ENCODE measurements around the gene OSBPL5. TPM values are rescaled to one million over a fixed set of nuclear protein-coding genes. Genes with fewer than 3 reads are reported as not detected.

The OSBPL5 gene
- total RNA-seq, 3 donors from 2014 or later (not counting 1 experiment from before 2014, with no cell fraction given): 375 to 522 (median 377) TPM

GRCh38 chr11:3194016-3194816 lies 29.1 kb upstream of the OSBPL5 start:
- Histone ChIP-seq H3K4me1 (ENCODE audit: control insufficient read depth, insufficient read depth, low read length) (no peaks in the 10 kb centered on the region), H3K4me3 (ENCODE audit: low read length) (no peak overlapping the region), H3K27me3 (ENCODE audit: control insufficient read depth, insufficient read depth, low read length) (no peaks in the 10 kb centered on the region), H3K27ac (ENCODE audit: low read length) (no peak overlapping the region), H3K9me3 (ENCODE audit: control insufficient read depth, insufficient read depth, low read length) (no peaks in the 10 kb centered on the region), H3K36me3 (ENCODE audit: control insufficient read depth, insufficient read depth, low read length) (no peaks in the 10 kb centered on the region)
- H3K27ac Mint-ChIP-seq: no peak overlapping the region
- no peak for ATAC-seq
- H3K27me3 Mint-ChIP-seq (ENCODE audit: low read depth in 2 of 2): peaks cover 0 to 13% of the 10 kb centered on the region in 2 donors
- DNase-seq: no peak
- no peaks in the 10 kb centered on the region for H3K36me3 Mint-ChIP-seq
- intact Hi-C loops (cut with micrococcal nuclease): no loop called here
- WGBS (ENCODE audit: insufficient coverage): 77% methylated on average over 8 of the region's 12 CpGs
- H3K9me3 Mint-ChIP-seq: no peaks in the 10 kb centered on the region
- H3K4me3 Mint-ChIP-seq: no peak overlapping the region
- TF ChIP-seq CTCF (IDR thresholded peaks at IDR 0.05): no peak
- no peaks in the 10 kb centered on the region for H3K4me1 Mint-ChIP-seq

DNA sequence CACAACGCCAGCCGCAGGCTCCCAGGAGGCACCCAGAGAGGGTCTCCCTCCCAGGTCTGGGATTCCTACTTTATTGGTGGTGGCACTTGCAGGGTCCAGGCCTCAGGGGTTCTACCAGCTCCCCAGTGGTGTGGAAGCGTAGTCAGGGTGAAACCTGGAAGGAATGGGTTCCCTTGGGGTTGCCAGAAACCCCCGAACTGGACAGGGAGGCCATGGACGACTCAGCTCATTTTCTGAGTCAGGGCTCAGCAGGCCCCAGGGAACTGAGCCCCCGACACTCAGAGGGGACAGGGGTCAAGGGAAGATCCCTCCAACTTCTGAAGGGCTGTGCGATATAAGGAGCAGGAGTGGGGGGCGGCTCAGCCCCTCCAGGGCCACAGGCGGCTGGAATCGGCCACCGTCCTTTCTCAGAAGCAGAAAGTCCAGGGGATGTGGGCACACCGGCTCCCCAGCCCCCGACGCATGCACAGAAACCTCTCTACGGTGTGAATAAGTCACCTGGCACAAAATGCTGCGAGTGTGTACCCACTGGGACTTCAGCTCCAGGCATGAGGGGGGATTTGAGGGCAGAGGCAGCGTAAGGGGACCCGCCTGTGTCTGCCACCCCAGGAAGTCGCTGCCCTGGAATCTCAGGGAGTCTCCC lies 28.4 kb upstream of the OSBPL5 start:
- WGBS (ENCODE audit: insufficient coverage): 82% methylated on average over 19 of the region's 19 CpGs
- intact Hi-C loops (cut with micrococcal nuclease): no loop called here
- H3K4me1 Mint-ChIP-seq: no peaks in the 10 kb centered on the region
- Histone ChIP-seq H3K4me3 (ENCODE audit: low read length) (no peak overlapping the region), H3K27ac (ENCODE audit: low read length) (no peak overlapping the region), H3K27me3 (ENCODE audit: control insufficient read depth, insufficient read depth, low read length) (no peaks in the 10 kb centered on the region), H3K36me3 (ENCODE audit: control insufficient read depth, insufficient read depth, low read length) (no peaks in the 10 kb centered on the region), H3K9me3 (ENCODE audit: control insufficient read depth, insufficient read depth, low read length) (no peaks in the 10 kb centered on the region), H3K4me1 (ENCODE audit: control insufficient read depth, insufficient read depth, low read length) (no peaks in the 10 kb centered on the region)
- no peaks in the 10 kb centered on the region for H3K36me3 Mint-ChIP-seq
- no peak for ATAC-seq
- no peak for TF ChIP-seq CTCF (IDR thresholded peaks at IDR 0.05)
- H3K27ac Mint-ChIP-seq: no peak overlapping the region
- no peak for DNase-seq
- H3K9me3 Mint-ChIP-seq: no peaks in the 10 kb centered on the region
- no peak overlapping the region for H3K4me3 Mint-ChIP-seq
- peaks cover 0 to 11% of the 10 kb centered on the region in 2 donors for H3K27me3 Mint-ChIP-seq (ENCODE audit: low read depth in 2 of 2)

GRCh38 chr11:3192511-3193372 lies 27.6 kb upstream of the OSBPL5 start:
- 90% methylated on average over 14 of the region's 14 CpGs for WGBS (ENCODE audit: insufficient coverage)
- H3K4me3 ChIP-seq (ENCODE audit: low read length): no peak overlapping the region
- H3K36me3 Mint-ChIP-seq: no peaks in the 10 kb centered on the region
- H3K4me3 Mint-ChIP-seq: no peak overlapping the region
- H3K27ac ChIP-seq (ENCODE audit: low read length): no peak overlapping the region
- ATAC-seq: no peak
- H3K4me1 ChIP-seq (ENCODE audit: control insufficient read depth, insufficient read depth, low read length): no peaks in the 10 kb centered on the region
- H3K4me1 Mint-ChIP-seq: no peaks in the 10 kb centered on the region
- no peak for TF ChIP-seq CTCF (IDR thresholded peaks at IDR 0.05)
- H3K9me3 ChIP-seq (ENCODE audit: control insufficient read depth, insufficient read depth, low read length): no peaks in the 10 kb centered on the region
- intact Hi-C loops (cut with micrococcal nuclease): no loop called here
- peaks cover 0 to 10% of the 10 kb centered on the region in 2 donors for H3K27me3 Mint-ChIP-seq (ENCODE audit: low read depth in 2 of 2)
- no peaks in the 10 kb centered on the region for H3K36me3 ChIP-seq (ENCODE audit: control insufficient read depth, insufficient read depth, low read length)
- no peaks in the 10 kb centered on the region for H3K9me3 Mint-ChIP-seq
- no peaks in the 10 kb centered on the region for H3K27me3 ChIP-seq (ENCODE audit: control insufficient read depth, insufficient read depth, low read length)
- no peak overlapping the region for H3K27ac Mint-ChIP-seq
- peak in 1 of 2 donors; percentile 4 for DNase-seq
